ENCODE results near the gene CARMIL1.

GRCh38 chr6:25413207-25413905, 134.2 kb downstream of the CARMIL1 start:
- TF ChIP-seq, protein P1, sequence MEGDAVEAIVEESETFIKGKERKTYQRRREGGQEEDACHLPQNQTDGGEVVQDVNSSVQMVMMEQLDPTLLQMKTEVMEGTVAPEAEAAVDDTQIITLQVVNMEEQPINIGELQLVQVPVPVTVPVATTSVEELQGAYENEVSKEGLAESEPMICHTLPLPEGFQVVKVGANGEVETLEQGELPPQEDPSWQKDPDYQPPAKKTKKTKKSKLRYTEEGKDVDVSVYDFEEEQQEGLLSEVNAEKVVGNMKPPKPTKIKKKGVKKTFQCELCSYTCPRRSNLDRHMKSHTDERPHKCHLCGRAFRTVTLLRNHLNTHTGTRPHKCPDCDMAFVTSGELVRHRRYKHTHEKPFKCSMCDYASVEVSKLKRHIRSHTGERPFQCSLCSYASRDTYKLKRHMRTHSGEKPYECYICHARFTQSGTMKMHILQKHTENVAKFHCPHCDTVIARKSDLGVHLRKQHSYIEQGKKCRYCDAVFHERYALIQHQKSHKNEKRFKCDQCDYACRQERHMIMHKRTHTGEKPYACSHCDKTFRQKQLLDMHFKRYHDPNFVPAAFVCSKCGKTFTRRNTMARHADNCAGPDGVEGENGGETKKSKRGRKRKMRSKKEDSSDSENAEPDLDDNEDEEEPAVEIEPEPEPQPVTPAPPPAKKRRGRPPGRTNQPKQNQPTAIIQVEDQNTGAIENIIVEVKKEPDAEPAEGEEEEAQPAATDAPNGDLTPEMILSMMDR (IDR thresholded peaks at IDR 0.05), result no peak
- no peak for TF ChIP-seq POLR2A (IDR thresholded peaks at IDR 0.05)
